Skin of body (tissue), 2 donors: ENCODE results near the gene CCDC6. TPM values are rescaled to one million over a fixed set of nuclear protein-coding genes. Genes with fewer than 3 reads are reported as not detected.
"Not testable (repeated sequence)": the region's sequence is repeated elsewhere in the genome, so short reads cannot be mapped to it uniquely, and the experiment has no call there.

ENCODE experiments used
- DNase-seq: peaks from one replicate; lab custom pipeline; 2025; lab: John Stamatoyannopoulos, UW
- total RNA-seq: library from RNA; depleted of rRNA; stranded (reverse); fragments of >200 nt; gene quantifications from one replicate; pipeline ENCODE4 v1.2.3, GENCODE V29; 2014

Gene CCDC6
- total RNA-seq, 1 donor from 2014 or later: 36.9 TPM

DNA sequence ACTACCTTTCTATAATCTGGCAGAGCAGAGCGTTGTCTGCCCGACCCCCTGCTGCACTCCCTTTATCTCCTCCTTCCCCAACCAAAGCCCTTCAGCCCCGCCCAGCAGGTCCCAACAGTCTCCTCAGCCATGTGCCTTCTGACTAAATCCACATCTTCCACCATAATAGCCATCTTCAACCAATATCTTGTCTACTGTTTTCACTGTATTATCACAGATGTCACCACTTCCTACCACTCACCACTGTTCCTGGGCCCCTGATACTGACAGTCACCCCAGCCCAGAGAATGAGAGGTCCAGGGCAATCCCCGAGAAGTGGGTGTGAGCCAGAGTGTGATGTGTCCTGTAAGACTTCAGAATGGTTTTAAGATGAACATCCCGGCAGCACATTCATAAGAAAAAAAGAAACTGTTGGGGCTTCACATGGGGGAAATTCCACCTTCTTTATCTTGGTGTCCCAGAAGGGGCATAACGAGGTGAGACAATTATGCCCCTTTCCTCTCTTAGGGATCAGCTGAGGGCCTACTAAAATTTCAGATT, 25.3 kb downstream of the CCDC6 start:
- no peak for DNase-seq

DNA sequence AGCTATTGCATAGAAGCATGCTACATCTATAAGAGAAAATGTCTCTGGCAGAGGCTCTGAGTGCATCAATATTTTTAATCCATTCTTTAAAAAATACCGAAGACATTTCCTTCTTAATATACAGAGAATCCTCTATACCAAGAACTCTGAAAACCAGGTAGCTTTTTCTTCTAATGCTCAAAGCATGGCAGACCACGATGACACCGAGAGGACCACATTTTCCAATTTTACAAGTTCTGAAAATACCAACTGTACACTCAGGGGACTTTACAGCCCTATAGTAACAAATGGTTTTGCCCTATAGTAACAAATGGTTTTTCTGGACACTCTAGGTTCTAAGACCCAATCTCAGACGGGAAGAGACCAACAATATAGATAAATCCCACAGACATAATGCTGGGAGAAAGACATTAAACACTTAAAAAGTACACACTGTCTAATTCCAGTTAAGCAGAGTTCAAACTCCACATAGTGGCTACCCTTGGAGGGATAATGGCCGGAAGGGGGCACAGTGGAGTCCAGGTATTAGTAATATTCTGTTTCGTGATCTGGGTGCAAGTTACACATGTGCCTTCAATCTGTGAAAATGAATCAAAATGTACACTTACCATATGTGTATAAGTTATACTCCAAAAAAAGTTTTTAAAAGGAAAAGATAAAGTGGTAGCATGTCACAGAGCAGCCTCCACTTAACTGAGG, 26.2 kb downstream of the CCDC6 start:
- no peak for DNase-seq

DNA sequence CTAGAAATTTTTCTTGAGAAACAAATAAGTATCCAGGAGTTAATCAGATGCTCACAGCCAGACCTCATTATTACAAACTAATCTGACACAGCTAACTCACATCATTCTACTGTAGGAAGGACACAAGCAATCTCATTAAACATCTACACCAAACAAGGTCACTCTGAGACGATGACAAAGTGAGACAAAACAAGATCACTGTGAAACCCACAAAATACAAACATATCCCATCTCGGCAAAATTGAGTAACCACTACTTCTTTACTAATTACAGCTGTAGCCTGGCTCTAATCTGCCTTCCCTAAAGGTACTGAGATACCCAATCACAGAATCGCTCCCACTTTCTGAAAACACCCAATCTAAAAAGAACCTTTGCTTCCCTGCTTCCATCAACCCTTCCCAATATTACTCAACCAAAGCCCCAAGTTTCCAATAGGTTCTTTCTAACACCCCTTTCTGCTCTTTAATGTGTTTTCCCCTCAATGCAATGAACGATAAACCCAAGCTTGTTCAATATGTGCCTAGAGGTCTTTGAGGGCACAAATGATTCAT, 26.9 kb downstream of the CCDC6 start:
- DNase-seq: no peak

DNA sequence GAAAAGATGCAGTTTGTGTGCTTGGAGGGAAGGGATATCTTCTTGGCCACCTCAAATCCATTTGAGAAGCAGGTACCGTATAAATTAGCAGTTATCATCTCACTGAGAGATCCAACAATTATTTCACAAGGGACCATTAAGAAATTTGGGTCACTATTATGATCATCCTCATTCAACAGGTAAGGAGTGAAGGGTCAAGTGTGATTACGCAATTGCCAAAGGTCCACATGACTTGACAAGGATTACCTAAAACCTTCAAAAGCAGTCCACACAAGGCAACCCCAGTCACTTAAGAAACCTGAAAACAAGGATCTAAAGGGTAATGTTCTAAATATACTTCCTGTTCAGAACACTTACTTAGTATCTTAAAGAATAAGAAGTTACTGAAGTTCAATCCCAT, 27.4 kb downstream of the CCDC6 start:
- DNase-seq: no peak

DNA sequence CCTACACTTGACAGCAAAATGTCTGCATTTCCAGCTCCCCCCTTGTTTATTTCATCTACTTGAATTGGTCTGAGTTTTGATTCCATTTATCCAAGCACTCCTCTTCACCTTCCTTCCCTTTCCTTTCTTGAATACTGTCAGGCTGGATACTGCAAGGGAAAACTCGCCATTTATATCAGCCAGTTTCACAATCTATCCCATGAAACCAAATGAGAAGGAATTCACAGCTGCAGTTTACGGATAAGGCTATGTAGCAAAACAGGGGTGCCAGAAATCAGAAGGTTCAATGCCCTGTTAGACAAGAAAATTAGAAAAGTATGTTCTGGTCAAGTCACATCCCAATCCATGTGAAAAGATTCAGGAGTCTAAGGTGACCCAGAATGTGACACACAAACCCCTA, 28.1 kb downstream of the CCDC6 start:
- no peak for DNase-seq

DNA sequence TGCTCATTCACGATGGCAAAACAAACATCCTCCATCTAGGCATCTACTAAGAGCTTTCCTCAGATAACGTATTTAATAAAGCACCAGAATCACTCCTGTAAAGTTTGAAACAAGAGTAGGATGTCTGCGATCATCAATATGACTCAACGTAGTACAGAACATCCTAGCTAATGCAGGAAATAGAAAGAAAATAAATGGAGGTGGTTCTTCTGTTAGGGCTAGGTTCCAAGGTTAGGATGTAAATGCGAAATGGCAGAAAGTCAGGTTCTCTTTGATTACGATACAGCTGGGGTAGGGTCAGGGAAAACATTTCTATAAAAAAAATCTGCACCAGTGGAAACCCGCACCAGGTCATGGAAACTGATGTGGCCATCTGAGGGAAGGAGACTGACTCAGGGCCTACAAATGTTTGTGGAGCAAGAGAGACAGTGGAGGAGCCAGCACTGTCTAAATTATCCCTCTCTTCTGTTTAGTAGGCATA, 29.1 kb downstream of the CCDC6 start:
- DNase-seq: no peak

DNA sequence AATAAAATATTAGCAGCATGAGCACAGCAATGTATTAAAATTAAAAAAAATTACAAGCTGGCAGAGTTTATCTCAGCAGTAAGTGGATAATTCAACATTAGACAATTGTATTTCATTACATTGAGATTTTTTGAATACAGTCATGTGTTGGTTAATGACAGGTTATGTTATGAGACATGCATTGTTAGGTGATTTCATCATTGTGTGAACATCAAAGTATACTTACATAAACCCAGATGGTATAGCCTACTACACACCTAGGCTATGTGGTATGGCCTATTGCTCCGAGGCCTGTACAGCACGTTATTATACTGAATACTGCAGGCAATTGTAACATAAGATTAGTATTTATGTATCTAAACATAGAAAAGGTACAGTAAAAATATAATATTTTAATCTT, 29.7 kb downstream of the CCDC6 start:
- DNase-seq: no peak

DNA sequence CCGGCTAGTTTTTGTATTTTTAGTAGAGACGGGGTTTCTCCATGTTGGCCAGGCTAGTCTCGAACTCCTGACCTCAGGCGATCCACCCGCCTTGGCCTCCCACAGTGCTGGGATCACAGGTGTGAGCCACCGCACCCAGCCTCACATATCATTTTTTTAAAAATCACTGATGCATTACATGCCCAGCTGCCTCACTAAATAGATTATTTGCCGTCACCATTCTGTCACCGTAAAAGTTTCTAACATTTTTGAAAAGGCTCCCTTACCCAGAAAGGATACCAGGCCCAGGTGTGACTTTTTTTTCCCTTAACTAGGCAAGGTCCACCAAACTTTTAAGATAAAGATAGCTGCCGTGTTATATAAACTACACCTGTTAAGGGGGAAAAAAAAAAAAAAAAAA, 30.1 kb downstream of the CCDC6 start:
- not testable (repeated sequence) for DNase-seq

DNA sequence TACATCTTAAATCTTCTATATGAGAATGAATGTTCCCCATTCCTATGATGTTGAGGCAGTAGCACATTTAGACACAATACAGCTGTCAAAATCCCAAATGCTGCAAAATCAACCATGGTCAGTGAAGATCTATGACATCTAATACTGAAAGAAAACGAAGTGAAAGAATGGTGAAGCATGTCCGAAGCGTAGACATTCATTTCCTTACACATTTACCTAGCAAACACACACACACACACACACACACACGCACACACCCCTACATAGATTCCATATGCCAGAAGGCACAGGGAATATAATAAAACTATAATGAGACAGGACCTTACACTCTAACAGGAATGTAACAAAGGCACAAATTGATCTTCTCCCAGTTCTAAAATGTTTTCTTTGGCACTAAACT, 32.5 kb downstream of the CCDC6 start:
- no peak for DNase-seq

DNA sequence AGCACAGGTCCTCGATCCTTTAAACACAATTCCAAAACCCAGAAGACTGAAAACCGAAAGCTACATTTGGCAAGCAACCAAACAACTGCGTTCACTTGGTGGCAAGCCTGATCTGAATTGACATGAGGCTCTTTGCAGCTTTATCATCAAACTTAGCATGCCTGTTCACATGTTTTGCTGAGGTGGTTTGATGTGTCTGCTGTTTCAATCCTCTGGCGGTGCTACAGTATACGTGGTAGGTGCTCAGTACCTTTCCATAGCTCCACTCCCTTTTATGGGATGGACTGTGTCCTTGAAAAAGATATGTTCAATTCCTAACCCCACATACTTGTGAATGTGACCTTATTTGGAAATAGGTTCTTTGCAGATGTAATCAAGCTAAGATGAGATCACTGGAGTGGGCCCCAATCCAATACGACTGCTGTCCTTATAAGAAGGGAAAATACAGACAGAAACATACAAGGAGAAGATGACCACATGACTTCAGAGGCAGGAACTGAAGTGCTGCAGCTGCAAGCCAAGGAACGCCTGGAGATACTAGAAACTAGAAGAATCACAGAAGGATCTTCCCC, 33.4 kb downstream of the CCDC6 start:
- DNase-seq: peak; percentile 45

DNA sequence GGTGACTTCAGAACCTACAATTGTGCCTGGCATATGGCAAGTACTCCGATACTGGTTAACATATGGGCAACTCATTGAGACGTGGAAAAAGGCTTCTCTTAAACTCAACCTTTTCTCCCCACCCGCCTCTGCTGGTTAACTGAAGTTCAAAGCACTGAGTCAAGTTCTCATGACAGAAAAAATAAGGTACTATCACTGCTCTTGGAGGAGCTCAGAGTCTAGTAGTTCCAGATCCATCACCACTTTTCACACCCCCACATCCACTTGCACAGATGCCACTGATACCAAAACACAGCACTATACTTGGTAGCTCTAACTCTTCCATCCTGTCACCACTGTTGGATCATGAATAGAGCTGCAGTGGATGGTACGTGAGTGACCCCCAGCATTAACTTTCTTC, 36.2 kb downstream of the CCDC6 start:
- DNase-seq: no peak

DNA sequence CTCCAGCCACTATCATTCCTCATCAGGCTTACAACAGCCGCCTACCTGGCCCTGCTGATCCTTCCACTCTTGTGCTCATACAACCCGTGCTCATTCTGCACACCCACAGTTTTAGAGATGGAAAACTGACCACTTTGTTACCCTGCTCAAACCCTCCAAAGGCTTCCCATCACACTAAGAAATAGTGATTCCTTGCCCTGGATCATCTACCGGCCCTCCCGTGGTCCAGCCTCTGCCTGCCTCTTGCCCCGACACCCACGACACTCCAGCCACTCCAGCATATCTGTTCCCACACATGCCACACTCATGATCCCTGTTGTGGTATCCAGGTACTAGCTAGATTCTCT, 36.8 kb downstream of the CCDC6 start:
- no peak for DNase-seq

DNA sequence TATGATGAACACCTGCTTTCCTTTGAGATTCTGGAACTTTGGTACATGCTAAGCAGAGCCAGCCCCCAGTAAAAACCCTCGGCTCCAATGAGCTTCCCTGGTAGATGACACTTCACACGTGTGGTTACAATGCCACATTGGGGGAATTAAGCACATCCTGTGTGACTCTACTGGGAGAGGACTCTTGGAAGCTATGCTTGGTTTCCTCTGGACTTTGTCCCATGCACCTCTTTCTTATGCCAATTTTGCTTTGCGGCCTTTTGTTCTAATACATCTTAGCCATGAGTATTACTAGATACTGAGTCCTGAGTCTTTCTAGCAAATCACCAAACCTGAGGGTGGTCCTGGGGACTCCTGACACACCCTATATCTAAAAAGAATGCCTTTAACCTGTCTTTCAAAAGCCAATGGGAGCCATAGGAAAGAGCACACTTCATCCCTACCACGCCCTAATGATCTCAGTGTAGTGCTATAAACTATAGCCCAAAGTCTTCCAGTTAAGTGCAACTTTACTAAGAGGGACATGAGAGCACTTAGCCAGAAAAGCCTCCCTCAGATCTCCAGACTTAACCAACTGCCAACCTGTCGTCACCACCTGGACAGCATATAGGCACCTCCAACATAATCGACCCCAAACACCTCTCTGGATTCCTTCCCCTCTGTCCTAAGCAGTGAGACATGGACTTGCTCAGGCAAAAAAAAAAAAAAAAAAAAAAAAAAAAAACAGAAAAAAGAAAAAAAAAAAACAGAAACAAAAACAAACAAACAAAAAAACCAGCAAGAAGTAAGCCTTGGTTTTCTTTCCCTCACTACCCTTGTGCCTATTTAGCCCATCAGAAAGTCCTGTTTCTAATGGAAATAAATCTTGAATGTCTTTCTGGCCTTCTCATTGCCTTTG, 37.4 kb downstream of the CCDC6 start:
- no peak for DNase-seq

DNA sequence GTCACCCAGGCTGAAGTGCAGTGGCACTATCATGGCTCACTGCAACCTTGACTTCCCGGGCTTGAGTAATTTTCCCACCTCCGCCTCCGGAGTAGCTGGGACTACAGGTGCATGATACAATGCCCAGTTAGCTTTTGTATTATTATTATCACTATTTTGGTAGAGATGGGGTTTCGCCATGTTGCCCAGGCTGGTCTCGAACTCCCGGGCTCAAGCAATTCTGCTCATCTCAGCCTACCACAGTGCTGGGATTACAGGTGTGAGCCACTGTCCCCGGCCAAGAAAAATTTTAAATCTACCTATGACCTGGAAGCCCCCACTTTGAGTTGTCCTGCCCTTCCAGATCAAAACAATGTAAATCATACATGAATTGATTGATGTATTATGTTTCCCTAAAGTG, 38.8 kb downstream of the CCDC6 start:
- DNase-seq: no peak

DNA sequence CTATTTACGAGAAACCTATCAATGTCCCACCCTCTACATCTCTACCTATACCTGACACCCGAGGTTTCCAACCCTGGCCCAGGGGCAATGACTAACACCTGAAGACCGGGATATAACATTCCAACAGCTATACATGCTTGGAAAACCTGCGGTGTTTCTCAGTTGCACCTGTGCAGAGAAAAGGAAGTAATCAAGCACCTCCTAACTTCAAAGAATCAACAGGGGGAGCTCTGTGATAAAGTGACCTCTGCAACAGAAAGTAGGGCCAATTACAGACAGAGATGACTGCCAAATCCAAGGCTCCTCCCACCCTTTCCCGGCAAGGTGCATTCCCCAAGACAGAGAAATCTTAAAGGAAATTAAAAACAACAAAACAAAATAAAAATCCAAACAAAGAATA, 41.3 kb downstream of the CCDC6 start:
- DNase-seq: no peak

DNA sequence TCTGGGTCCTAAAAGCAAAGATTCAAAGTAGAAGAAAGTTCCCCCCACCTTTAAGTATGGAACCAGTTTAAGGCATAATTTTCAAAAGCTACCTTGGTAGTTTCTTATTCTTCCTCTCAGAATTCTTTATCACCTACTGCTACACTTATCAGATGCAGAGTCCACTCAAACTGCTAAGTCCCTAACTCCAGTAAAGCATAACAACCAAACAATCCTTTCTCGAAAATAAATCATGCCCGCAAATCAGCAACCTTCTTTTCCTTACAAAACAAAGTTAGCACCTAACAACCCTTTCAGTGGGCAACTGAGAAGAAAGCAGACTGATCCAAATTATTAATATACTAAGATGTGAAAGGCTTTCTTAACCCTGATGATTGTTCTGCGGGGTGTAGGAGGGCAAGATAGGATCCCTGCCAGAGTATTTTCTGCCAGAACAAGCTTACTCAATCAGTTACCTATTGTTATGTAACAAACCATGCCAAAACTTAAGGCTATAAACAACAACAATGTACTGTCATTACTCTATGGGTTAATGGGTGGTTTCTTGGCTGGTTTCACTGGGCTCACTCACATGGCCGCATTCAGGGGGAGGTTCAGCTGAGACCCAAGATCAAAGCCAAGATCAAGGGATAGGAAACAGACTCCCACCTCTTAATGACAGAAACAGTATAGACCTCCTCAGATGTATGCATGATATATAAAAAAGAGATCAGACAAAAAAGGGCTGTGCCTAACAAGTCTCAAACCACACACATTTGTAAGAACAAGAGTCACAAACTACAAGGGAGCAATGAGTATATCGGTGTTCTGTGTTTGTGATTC, 42.0 kb downstream of the CCDC6 start:
- DNase-seq: no peak

DNA sequence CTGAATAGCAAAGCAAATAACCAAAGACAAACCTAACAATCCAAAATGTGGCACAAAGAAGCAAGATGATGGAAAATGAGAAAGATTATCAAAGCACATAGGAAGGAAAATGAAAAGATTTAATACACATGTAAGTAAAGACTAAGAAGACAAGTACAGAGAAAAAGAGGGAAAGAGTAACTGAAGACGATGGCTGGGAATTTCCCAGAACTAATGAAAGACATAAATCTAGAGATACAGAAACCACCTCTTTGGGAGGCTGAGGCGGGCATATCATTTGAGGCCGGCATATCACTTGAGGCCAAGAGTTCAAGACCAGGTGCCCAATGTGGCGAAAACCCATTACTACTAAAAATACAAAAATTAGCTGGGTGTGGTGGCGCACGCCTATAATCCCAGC, 46.8 kb downstream of the CCDC6 start:
- DNase-seq: no peak

DNA sequence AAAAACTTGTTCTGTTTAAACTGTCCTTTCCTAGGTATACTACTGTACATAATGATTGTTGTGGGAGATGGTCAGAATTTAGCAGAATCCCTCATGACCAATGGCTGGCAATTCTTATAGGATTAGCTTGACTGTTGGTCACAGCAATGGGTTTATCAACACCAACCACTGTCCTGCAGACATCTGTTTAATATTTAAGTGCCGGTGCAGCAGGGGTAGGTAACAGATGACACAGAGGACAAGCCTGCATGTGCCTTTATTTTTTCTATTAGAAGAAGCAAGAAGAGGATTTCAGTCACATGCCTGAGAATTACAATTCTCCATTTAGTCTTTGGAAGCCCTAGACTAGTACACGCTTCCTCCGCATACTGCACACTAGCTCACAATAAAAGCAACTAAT, 48.4 kb downstream of the CCDC6 start:
- no peak for DNase-seq

DNA sequence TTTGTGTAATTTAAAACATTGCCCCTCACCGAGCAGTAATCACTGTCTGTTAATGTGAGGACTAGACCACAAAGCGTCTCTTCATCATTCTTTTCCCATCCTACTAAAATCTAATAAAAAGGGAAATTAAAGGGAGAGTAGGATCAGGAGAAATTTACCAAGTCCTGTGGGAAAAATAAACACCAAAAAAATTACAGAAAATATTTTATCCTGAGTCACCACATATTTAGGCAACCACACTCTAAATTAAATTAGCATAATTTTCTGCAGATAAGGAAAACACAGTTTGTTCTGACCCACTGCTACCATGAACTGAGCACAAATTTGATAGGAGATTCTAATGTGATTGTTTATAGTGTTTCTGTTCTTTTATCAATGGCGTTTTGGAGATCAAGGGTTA, 49.3 kb downstream of the CCDC6 start:
- no peak for DNase-seq

DNA sequence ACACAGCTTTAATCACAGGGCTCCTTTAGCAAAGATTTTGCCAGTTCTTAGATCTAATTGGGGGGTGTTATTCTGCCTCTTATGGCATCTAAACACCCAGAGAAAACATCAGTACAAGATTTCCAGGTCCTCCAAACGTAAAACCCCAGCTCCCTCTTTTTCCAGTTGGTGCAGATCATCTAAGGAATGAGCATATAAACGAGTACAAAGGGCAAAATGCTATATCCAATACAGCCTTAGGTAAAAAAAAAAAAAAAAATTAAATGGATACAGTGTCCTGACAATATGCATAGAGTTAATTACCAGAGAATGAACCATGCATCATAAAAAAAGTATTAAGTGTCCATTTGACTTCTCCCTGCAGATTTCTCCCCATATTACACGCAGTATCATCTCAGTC, 50.3 kb downstream of the CCDC6 start:
- no peak for DNase-seq

DNA sequence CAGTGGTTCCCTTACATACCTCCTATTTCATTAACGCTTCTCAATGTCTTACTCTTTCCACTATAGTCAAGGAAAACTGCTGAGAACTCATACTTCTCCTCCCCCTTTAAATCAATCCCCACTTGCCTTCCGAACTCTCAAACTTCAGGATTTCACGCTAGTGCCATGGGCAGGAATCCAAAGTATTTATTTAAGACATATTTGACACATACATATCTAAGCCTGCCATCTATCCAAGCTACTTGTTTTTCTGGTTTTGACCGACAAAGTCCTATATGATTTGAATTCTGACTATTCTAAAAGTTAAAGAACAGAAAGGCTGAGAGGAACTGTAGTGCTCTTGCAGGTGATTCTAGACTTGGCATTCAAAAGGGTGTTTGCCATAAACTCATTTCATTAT, 51.8 kb downstream of the CCDC6 start:
- no peak for DNase-seq
